GM12878 (cell line): ENCODE results near the gene PDE6A. TPM values are rescaled to one million over a fixed set of nuclear protein-coding genes. Genes with fewer than 3 reads are reported as not detected.

Experiments
- ATAC-seq: fragments of 200-7000 bp; cut with Tn5 transposase; 3 replicates; pipeline ENCODE4 v1.9.1; 2020; ENCODE audit warnings: mild to moderate bottlenecking, moderate library complexity
- BruUV-seq: library from RNA; stranded (reverse); fragments of 400-500 nt; replicated peaks from 2 replicates; lab custom pipeline; 2021; lab: Mats Ljungman, UMichigan
- CTCF ChIA-PET: fragments of 300-600 bp; sonication (Branson Sonifier 250); formaldehyde crosslinking; extraction: SDS; loops from one replicate; lab custom pipeline; 2021; ENCODE audit warnings: inconsistent platforms; lab: Yijun Ruan, JAX
- POLR2A ChIA-PET: fragments of 350-600 bp; formaldehyde crosslinking; extraction: SDS; loops from one replicate; lab custom pipeline; 2021; ENCODE audit warnings: inconsistent platforms; lab: Charles Lee
- RAD21 ChIA-PET: fragments of 300-600 bp; sonication (Branson Sonifier 250); formaldehyde crosslinking; loops from one replicate; lab custom pipeline; 2023; ENCODE audit warnings: antibody characterized with exemption; ENCODE audit not compliant: unreplicated experiment; lab: Charles Lee
- SMC1A ChIA-PET: fragments of 300-600 bp; sonication (Branson Sonifier 250); formaldehyde crosslinking; loops from one replicate; lab custom pipeline; 2023; ENCODE audit not compliant: unreplicated experiment, uncharacterized antibody; lab: Charles Lee
- DNase-seq: peaks from one replicate; pipeline ENCODE4 v3.0.0-alpha.2; 2011; ENCODE audit warnings: low read depth, low spot score
- FAIRE-seq: peaks from 3 replicates; lab custom pipeline; 2011; peaks lifted over from hg19 to GRCh38; lab: Jason Lieb, UNC
- H2AFZ ChIP-seq: 2 replicates; pipeline ENCODE4 v1.6.0; 2011; ENCODE audit warnings: low read depth, low read length, control low read depth; ENCODE audit not compliant: control insufficient read depth
- H3K27ac ChIP-seq: 2 replicates; pipeline ENCODE4 v1.5.1; 2011; ENCODE audit warnings: control low read depth; ENCODE audit not compliant: control insufficient read depth, insufficient read depth
- H3K27me3 ChIP-seq, 2 experiments: replicated peaks in 1 of 2; 2 replicates each; pipeline versions ENCODE4 v1.6.0 to v1.6.1; 2011; ENCODE audit warnings: low read length in 1 of 2; ENCODE audit not compliant: control insufficient read depth in 2 of 2, insufficient read depth in 2 of 2
- H3K36me3 ChIP-seq, 2 experiments: 2 replicates each; pipeline ENCODE4 v1.5.1; 2011; ENCODE audit warnings: low read length in 1 of 2; ENCODE audit not compliant: control insufficient read depth in 2 of 2, insufficient read depth in 2 of 2
- H3K4me1 ChIP-seq: 2 replicates; pipeline ENCODE4 v1.6.1; 2011; ENCODE audit warnings: mild to moderate bottlenecking, low read length, moderate library complexity, mixed read lengths; ENCODE audit not compliant: control insufficient read depth, insufficient read depth
- H3K4me2 ChIP-seq: 2 replicates; pipeline ENCODE4 v1.6.0; 2011; ENCODE audit warnings: control low read depth; ENCODE audit not compliant: control insufficient read depth, insufficient read depth
- H3K4me3 ChIP-seq: fragments of 200-600 bp; sonication (generic); 2 replicates; pipeline ENCODE4 v1.5.1; 2016
- H3K79me2 ChIP-seq: 2 replicates; pipeline ENCODE4 v1.6.0; 2011; ENCODE audit warnings: low read length; ENCODE audit not compliant: control insufficient read depth, insufficient read depth
- H3K9ac ChIP-seq: 2 replicates; pipeline ENCODE4 v1.8.0; 2011; ENCODE audit warnings: low read length, control low read depth, mixed read lengths; ENCODE audit not compliant: control insufficient read depth, insufficient read depth
- H3K9me3 ChIP-seq: replicated peaks from 3 replicates; pipeline ENCODE4 v1.5.1; 2011; ENCODE audit warnings: mild to moderate bottlenecking, low read length; ENCODE audit not compliant: control insufficient read depth, insufficient read depth
- H4K20me1 ChIP-seq: 2 replicates; pipeline ENCODE4 v1.6.0; 2011; ENCODE audit not compliant: control insufficient read depth, insufficient read depth
- BCL3 ChIP-seq: IDR thresholded peaks from 2 replicates; pipeline ENCODE4 v1.6.1; 2011; ENCODE audit warnings: borderline replicate concordance, low read depth, mild to moderate bottlenecking, moderate library complexity, low read length; ENCODE audit not compliant: insufficient read depth, poor library complexity, severe bottlenecking
- CEBPZ ChIP-seq: fragments of 150-350 bp; IDR thresholded peaks from 2 replicates; pipeline ENCODE4 v1.6.1; 2016; ENCODE audit warnings: low read depth, low read length
- HDAC2 ChIP-seq: fragments of 200-600 bp; sonication (generic); IDR thresholded peaks from 2 replicates; pipeline ENCODE4 v1.6.1; 2017
- NFYB ChIP-seq: IDR thresholded peaks from 2 replicates; pipeline ENCODE4 v1.6.1; 2011; ENCODE audit warnings: low read depth, mild to moderate bottlenecking, low read length, improper control_type of control experiment, moderate library complexity; ENCODE audit not compliant: insufficient read depth
- RCOR1 ChIP-seq: conservative IDR thresholded peaks from 2 replicates; pipeline ENCODE4 v1.6.1; 2012; ENCODE audit warnings: low read depth, low read length, improper control_type of control experiment
- SREBF1 ChIP-seq: IDR thresholded peaks from 2 replicates; pipeline ENCODE4 v1.6.1; 2012; ENCODE audit warnings: mild to moderate bottlenecking, low read length
- STAT3 ChIP-seq: IDR thresholded peaks from 2 replicates; pipeline ENCODE4 v1.6.1; 2011; ENCODE audit warnings: low read depth, low read length, improper control_type of control experiment
- TAF1 ChIP-seq: IDR thresholded peaks from 2 replicates; pipeline ENCODE4 v1.6.1; 2011; ENCODE audit warnings: mild to moderate bottlenecking, low read depth, low read length, borderline replicate concordance
- ZBTB40 ChIP-seq: fragments of 450-650 bp; IDR thresholded peaks from 2 replicates; pipeline ENCODE4 v1.6.1; 2016; ENCODE audit warnings: mild to moderate bottlenecking, moderate library complexity, borderline replicate concordance
- ZNF217 ChIP-seq: fragments of 450-650 bp; IDR thresholded peaks from 2 replicates; pipeline ENCODE4 v1.6.1; 2017; ENCODE audit warnings: antibody characterized with exemption, mild to moderate bottlenecking
- WGBS: methylation state at CpG from one replicate; pipeline ENCODE4 v1.1.6; 2016; ENCODE audit warnings: low lambda C conversion rate; ENCODE audit not compliant: insufficient replicate concordance, insufficient coverage; ENCODE audit errors: missing lambda C conversion rate; 5-methylcytosine and 5-hydroxymethylcytosine counted together
- in situ Hi-C: fragments of 300-500 bp; cut with MboI; formaldehyde crosslinking; loops from 9 replicates; pipeline ENCODE4 v1.14.3; 2018; ENCODE audit warnings: mixed read lengths
- intact Hi-C: fragments of 100-400 bp; cut with micrococcal nuclease; formaldehyde crosslinking; loops from one replicate; pipeline ENCODE4 v1.14.2; 2022; ENCODE audit not compliant: unreplicated experiment
- polyA plus RNA-seq, 11 experiments: library from polyadenylated mRNA; depleted of rRNA in 4 of 11; unstranded in 6 of 11; stranded (reverse) in 5 of 11; fragments of >200 nt; fragmentation: Nextera tagmentation in 4 of 11; fragmentation: Illumina TruSeq in 1 of 11; extraction: Ambion mirVana in 4 of 11; extraction: Trizol in 1 of 11; gene quantifications; 1 replicate in 1 of 11; 2 replicates in 10 of 11; pipeline versions ENCODE4 v1.2.1 to v1.2.3, GENCODE V29; 2011 to 2016; ENCODE audit warnings: inconsistent platforms in 2 of 11, missing spikeins in 2 of 11, low read depth in 1 of 11
- total RNA-seq, 4 experiments: library from RNA; depleted of rRNA in 3 of 4; stranded (reverse); fragments of >200 nt in 3 of 4; fragmentation: Illumina TruSeq in 1 of 4; extraction: Trizol in 1 of 4; gene quantifications; 2 replicates each; pipeline versions ENCODE4 v1.2.1 to v1.2.3, GENCODE V29; 2013 to 2021

Gene PDE6A
- total and polyA plus RNA-seq, 10 of the 15 experiments (the other 5 are each of a cell fraction or from before 2014, with no cell fraction given), result 0.05 to 0.26 TPM; not detected in 8

- TF ChIP-seq ZBTB40, result no peak
- no peak for TF ChIP-seq SREBF1
- no peak for TF ChIP-seq TAF1
These were observed 36.6 kb upstream of the PDE6A start (continued) for GRCh38 chr5:149981206-149981605.

- no peak overlapping the region for H2AFZ ChIP-seq
- CTCF ChIA-PET, result interaction anchor here (1.3 kb wide), 1 partner anchor 127 kb away, joined by 6 read pairs; no protein-coding TSS in a partner anchor
- RAD21 ChIA-PET, result no interaction called here
- no peak overlapping the region for H3K4me2 ChIP-seq
- ATAC-seq, result no peak
- no peaks in the 10 kb centered on the region for H3K27me3 ChIP-seq
- no peak overlapping the region for H3K9ac ChIP-seq
- FAIRE-seq, result no peak
- H3K79me2 ChIP-seq, result no peaks in the 10 kb centered on the region
- in situ Hi-C loops (no loop called here), intact Hi-C loops (no loop called here)
- H3K4me3 ChIP-seq, result no peak overlapping the region
- no peaks in the 10 kb centered on the region for H4K20me1 ChIP-seq
- WGBS, result 82% methylated on average over 1 of the region's 1 CpG
- H3K9me3 ChIP-seq, result no peaks in the 10 kb centered on the region
- DNase-seq, result no peak
- H3K36me3 ChIP-seq, result no peaks in the 10 kb centered on the region; a peak in 1 of 4 replicates
- BruUV-seq, result no TSS peak
- SMC1A ChIA-PET, result interaction anchor here (1.4 kb wide), 1 partner anchor 344 kb away, joined by 3 read pairs; no protein-coding TSS in a partner anchor
- H3K27ac ChIP-seq, result no peak overlapping the region
- H3K4me1 ChIP-seq, result no peaks in the 10 kb centered on the region
- POLR2A ChIA-PET, result no interaction called here
- TF ChIP-seq ZNF217, result no peak
- no peak for TF ChIP-seq NFYB
- no peak for TF ChIP-seq STAT3
- no peak for TF ChIP-seq RCOR1
- TF ChIP-seq CEBPZ, result no peak
- no peak for TF ChIP-seq BCL3
- TF ChIP-seq HDAC2, result no peak
These were observed 35.3 kb upstream of the PDE6A start for GRCh38 chr5:149979896-149980295.
